Gastroesophageal sphincter (tissue), 3 donors: Measurements from ENCODE around the gene CYTH3.

Experiments used
- EP300 ChIP-seq: sonication (generic); formaldehyde crosslinking; IDR thresholded peaks from one replicate; pipeline ENCODE4 v1.6.1; 2017; ENCODE audit warnings: antibody characterized with exemption, mild to moderate bottlenecking
- POLR2AphosphoS5 ChIP-seq: sonication (generic); formaldehyde crosslinking; IDR thresholded peaks from one replicate; pipeline ENCODE4 v1.6.1; 2017; ENCODE audit warnings: antibody characterized with exemption
- TF ChIP-seq, protein P1 (sequence below), 4 experiments: fragments of 200-600 bp in 2 of 4; fragments of 450-650 bp in 2 of 4; sonication (generic) in 1 of 4; IDR thresholded peaks; one replicate each; pipeline ENCODE4 v1.5.1; 2017 to 2019; ENCODE audit warnings: antibody characterized with exemption in 4 of 4, mild to moderate bottlenecking in 2 of 4, moderate library complexity in 2 of 4

DNA sequence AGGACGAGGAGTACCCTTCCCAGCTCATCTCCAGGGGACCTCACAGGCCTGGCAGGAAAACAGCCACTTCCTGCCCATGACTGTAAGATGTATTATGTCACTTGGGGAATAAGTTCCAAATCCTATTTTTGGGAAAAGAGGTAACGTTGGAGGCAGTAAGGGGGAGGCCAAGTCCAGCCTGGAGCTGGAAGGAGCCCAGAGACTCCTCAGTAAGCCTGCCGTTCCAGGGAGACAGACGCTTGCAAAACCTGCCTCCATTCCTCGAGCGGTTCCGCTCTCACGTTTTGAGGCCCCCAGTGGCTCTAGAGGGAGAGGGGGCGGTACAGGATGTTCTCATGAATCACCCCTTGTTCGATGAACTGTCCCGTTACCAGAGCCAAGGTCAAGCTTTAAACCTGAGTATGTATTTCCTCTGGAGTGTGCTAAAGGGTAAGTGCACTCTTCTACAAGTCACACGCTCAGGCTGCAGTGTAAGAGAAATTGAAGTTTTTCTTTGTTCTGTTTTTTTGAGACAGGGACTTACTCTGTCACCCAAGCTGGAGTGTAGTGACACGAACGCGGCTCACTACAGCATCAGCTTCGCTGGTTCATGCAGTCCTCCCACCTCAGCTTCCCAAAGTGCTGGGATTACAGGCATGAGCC lies 45.5 kb upstream of the CYTH3 start:
- TF ChIP-seq POLR2AphosphoS5, result no peak
- TF ChIP-seq, protein P1, sequence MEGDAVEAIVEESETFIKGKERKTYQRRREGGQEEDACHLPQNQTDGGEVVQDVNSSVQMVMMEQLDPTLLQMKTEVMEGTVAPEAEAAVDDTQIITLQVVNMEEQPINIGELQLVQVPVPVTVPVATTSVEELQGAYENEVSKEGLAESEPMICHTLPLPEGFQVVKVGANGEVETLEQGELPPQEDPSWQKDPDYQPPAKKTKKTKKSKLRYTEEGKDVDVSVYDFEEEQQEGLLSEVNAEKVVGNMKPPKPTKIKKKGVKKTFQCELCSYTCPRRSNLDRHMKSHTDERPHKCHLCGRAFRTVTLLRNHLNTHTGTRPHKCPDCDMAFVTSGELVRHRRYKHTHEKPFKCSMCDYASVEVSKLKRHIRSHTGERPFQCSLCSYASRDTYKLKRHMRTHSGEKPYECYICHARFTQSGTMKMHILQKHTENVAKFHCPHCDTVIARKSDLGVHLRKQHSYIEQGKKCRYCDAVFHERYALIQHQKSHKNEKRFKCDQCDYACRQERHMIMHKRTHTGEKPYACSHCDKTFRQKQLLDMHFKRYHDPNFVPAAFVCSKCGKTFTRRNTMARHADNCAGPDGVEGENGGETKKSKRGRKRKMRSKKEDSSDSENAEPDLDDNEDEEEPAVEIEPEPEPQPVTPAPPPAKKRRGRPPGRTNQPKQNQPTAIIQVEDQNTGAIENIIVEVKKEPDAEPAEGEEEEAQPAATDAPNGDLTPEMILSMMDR (IDR thresholded peaks at IDR 0.05), result no peak
- TF ChIP-seq EP300, result no peak
